LHCN-M2 (cell line): Measurements from ENCODE around the gene PTPRN2. TPM values are rescaled to one million over a fixed set of nuclear protein-coding genes. Genes with fewer than 3 reads are reported as not detected.
"Not testable (repeated sequence)": the region's sequence is repeated elsewhere in the genome, so short reads cannot be mapped to it uniquely, and the experiment has no call there.

Experiments
- DNase-seq: peaks from one replicate; pipeline ENCODE4 v3.0.0-alpha.2; 2012; ENCODE audit warnings: low read depth
- total RNA-seq: library from RNA; depleted of rRNA; stranded (reverse); fragments of >200 nt; gene quantifications from 2 replicates; pipeline ENCODE4 v1.2.3, GENCODE V29; 2014

Gene PTPRN2
- total RNA-seq, 1 experiment from 2014 or later, result 0.11 TPM

GRCh38 chr7:158534134-158534515 lies 53.5 kb downstream of the PTPRN2 start:
- DNase-seq, result not testable (repeated sequence)

- DNase-seq, result no peak
These were observed 54.1 kb downstream of the PTPRN2 start for GRCh38 chr7:158533386-158534133.

DNA sequence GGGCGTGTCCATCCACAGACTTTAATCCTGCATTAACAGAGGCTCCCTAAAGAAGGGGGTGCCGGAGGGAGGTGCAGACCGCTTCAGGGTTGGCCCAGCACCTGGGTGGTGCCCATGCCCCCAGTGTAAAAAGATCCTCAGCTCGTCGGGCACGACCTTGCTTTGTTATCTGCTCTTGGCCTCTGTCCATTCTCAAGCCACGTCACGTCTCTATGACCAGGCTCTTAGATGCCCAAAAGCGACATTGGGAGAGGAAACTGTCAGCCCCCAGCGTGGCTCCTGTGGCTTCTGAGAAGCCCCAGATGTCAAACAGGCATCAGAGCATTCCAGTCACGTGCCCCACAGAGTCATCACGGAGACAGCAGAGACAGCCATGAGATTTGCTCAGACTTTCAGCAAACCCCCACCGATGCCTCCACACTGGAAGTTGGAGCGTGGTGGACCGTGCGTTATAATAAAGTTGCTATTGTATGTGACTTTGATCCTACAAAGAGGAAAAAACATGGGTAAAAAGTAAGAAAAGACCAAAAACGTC lies 55.5 kb downstream of the PTPRN2 start:
- DNase-seq, result no peak

DNA sequence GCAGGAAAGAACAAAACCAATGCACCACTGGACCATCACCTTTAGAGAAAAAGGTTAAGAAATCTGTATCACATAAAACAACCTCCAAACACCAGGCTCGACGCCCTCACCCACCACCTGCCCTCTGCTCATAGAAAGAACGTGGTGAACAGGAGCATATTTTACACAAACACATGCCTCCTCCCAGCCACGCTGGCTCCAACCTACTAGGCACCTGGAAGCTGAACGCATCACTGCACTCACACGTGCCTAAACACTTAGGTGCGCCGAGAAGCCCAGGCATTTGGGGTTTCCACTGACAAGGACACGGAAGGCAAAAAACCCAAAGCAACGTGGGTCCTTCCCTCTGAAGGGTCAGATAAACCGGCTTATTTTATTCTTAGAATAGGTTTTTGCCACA lies 56.0 kb downstream of the PTPRN2 start:
- no peak for DNase-seq

DNA sequence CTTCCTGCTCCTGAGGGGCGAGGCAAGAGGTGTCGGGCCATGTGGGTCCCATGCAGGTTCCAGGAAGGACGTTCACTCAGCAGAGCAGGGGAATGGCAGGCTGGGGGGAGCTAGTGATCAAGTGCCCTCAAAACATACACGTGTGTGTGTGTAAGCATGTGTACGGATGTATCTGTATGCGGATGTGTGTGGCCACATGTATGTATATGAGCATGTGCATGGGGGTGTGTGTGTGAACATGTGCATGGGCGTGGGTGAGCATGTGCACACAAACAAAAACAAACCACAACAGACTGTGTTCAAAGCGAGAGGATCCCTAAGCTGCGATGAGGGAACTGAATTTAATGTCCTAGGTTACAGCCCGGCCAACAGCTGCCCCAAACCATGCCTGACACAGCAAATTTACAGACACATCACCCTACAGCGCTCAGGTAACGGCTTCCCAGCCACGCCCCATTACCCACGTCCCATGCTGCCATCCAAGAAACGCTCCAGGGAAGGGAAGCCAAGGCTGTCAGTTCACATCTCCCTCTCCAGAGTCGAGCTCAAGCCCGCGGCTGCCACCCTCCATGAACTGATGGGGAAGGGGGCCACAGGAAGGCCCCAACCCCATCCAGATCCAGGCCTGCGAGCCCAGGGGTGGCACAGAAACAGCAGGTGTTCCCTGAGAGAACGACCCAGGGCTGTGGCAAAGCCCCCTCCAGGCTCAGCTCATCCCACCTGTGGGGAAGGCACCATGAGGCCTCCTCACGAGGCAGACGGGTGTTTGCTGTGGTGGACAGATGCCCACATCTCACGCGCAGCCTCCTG lies 56.6 kb downstream of the PTPRN2 start:
- DNase-seq, result no peak

DNA sequence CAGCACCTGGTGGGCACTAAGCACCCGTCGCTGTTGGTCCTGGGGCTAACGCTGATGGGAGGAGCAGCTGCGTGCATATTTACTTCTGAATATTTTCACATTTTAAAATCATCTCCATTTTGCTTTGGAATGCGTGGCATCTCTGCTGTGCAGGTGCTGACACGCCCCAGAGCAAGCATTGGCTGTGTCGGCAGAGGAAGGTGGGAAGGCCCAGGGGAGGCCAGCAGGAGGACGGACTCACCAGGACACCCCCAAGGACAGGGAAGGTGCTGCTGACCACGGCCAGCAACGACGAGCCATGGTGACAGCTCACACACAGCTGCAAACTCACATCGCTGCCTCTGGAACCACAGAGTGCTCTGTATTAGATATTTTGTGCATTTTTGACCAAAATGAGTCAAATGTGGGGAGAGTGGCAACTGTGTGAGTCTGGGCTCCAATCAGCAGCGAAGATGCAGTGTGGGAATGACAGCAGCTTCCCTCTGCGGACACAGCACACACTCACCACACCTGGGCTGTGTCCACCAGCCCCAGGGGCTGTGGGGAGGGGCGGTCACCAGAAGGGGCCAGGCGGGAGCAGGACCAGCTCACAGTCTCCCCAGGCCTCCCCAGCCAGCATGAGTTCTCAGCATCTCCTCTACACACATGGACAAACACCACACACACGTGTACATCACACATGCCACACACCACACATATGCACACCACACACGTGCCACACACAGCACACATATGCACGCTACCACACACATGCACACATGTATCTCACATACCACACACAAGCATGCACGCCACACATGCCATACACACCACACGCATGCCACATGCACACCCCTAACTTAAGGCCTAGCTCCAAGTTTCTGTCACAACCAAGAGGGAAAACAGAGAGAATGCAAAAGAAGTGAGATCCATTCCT lies 58.2 kb downstream of the PTPRN2 start:
- no peak for DNase-seq

GRCh38 chr7:158527915-158528502 lies 59.6 kb downstream of the PTPRN2 start:
- DNase-seq, result no peak

DNA sequence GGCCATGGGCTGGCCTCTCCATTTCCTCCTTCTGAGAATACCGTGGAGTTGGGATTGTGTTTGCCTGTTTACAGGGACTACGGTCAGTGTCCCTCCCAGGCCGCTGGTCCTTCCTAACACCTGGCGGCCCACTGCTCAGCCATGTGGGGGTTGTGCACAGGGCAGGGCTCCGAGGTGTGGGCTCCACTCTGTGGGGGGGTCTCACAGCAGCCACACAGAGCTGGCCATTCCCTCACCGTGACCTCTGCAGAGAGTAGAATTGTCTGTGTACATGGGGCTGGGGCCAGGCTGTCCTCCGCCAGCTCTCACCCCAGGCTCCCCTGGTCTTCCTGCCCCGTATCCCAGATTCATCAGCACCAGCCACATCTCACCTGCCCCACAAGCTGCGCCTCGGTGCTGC lies 60.1 kb downstream of the PTPRN2 start:
- no peak for DNase-seq

- DNase-seq, result no peak
These were observed 60.6 kb downstream of the PTPRN2 start for GRCh38 chr7:158527038-158527437.

DNA sequence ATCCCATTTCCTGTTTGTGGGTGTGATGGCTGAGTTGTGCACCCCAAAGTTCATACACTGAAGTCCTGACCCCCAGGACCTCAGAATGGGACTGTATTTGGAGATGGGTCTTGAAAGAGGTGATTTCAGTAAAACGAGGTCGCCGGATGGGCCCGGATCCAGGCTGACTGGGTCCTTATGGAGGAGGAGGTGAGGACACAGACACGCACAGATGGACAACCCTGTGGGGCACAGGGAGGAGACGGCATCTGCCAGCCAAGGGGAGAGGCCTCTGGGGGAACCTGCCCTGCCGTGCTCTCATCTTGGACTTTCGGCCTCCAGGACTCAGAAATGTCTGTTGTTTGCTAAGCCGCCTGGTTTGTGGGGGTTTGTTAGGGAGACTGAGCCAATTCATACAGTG lies 61.1 kb downstream of the PTPRN2 start:
- DNase-seq, result no peak

- DNase-seq, result no peak
These were observed 61.8 kb downstream of the PTPRN2 start for GRCh38 chr7:158525648-158526484.

GRCh38 chr7:158524749-158525635 lies 62.6 kb downstream of the PTPRN2 start:
- DNase-seq, result no peak

- not testable (repeated sequence) for DNase-seq
These were observed 63.3 kb downstream of the PTPRN2 start for GRCh38 chr7:158524286-158524685.

- not testable (repeated sequence) for DNase-seq
These were observed 63.7 kb downstream of the PTPRN2 start for GRCh38 chr7:158523877-158524276.

GRCh38 chr7:158523165-158523856 lies 64.3 kb downstream of the PTPRN2 start:
- not testable (repeated sequence) for DNase-seq

- DNase-seq, result not testable (repeated sequence)
These were observed 65.8 kb downstream of the PTPRN2 start for GRCh38 chr7:158521795-158522194.

GRCh38 chr7:158520825-158521224 lies 66.8 kb downstream of the PTPRN2 start:
- no peak for DNase-seq

DNA sequence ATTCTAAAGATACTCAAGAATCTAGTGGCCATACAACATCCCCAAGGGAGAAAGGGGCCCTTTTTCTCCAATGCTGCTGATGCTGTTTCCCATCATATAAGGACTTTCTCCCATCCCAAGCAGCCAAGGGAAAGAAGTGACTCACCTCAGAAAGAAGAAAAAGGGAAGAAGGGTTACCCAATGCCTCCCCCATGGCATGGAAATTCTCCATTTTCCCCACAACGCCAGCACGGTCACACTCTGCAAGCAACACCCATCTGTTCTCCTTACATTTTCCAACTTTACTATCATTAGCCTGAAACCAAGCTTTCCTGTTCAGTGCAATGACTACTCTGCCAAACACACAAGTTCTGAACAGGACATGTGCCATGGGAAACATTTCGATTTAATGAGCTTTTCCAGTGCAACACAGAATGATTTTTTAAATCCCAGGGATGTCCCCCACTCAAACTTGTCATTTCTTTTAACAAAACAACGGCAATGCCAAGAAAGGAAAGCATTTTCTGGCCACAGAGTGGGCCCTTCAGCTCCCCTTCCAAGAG lies 67.9 kb downstream of the PTPRN2 start:
- DNase-seq, result no peak
